Measurements from ENCODE around the gene NAP1L3.

DNA sequence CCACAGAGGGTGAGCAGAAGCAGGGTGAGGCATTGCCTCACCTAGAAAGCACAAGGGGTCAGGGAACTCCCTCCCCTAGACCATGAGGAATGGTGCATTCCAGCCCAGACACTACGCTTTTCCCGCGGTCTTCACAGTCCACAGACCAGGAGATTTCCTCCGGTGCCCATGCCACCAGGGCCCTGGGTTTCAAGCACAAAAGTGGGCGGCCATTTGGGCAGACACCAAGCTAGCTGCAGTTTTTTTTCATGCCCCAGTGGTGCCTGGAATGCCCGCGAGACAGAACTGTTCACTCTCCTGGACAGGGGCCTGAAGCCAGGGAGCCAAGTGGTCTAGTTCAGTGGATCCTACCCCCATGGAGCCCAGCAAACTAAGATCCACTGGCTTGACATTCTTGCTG lies 12.8 kb downstream of the NAP1L3 start:
- no peak for TF ChIP-seq CTCF (IDR thresholded peaks at IDR 0.05; ENCODE audit: borderline replicate concordance, extremely low read depth, low read length, poor library complexity, severe bottlenecking)
- TF ChIP-seq EZH2 (IDR thresholded peaks at IDR 0.05; ENCODE audit: borderline replicate concordance, low read depth, low read length, severe bottlenecking): no peak

Measured in DND-41 (cell line).